IPS-11a (cell line): ENCODE data around the gene ZCCHC4.

Source experiments
- H3K4me3 ChIP-seq: one replicate; pipeline ENCODE4 v1.5.1; 2013; ENCODE audit warnings: low read depth, low read length, control low read depth

ZCCHC4 gene

GRCh38 chr4:25376754-25377571 lies 64.4 kb downstream of the ZCCHC4 start, which contains the start of gene ANAPC4:
ANAPC4 (plus strand) TSS chr4:25377263; CDS start chr4:25377428, 165 bp downstream.
- peak within 1 kb of the TSS; percentile 77 for H3K4me3 ChIP-seq

- peak overlapping the region; percentile 77 for H3K4me3 ChIP-seq
Measured at GRCh38 chr4:25377572-25378436, 65.2 kb downstream of the ZCCHC4 start.

GRCh38 chr4:25378437-25378743 lies 65.8 kb downstream of the ZCCHC4 start:
- H3K4me3 ChIP-seq = peak overlapping the region; percentile 13

GRCh38 chr4:25379591-25379990 lies 67.0 kb downstream of the ZCCHC4 start:
- no peak overlapping the region for H3K4me3 ChIP-seq

GRCh38 chr4:25383647-25384046 lies 71.1 kb downstream of the ZCCHC4 start:
- H3K4me3 ChIP-seq = no peak overlapping the region

- no peak overlapping the region for H3K4me3 ChIP-seq
Measured at GRCh38 chr4:25386926-25387325, 74.4 kb downstream of the ZCCHC4 start.

GRCh38 chr4:25397305-25397704 lies 84.7 kb downstream of the ZCCHC4 start:
- H3K4me3 ChIP-seq = no peak overlapping the region

- H3K4me3 ChIP-seq = no peak overlapping the region
Measured at GRCh38 chr4:25399510-25399909, 86.9 kb downstream of the ZCCHC4 start.

- H3K4me3 ChIP-seq = no peak overlapping the region
Measured at GRCh38 chr4:25401066-25401465, 88.5 kb downstream of the ZCCHC4 start.

DNA sequence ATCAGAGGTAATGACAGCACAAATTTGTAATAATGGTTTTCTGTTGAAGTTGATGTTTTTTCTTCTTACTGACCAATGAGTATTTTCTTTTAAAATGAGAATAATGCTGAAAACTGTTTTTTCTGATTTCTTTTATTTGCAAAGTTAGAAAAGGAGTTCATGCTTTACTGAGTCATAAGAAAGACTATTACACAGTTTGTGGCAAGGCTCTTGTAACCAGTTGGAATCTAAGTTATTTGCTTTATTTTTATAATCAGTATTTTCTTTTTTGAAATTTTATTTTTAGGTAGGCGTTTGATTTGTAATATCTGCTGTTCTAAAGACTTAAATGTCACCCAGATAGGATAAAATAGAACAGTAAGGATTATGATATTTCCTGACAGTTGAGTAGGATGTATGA lies 89.9 kb downstream of the ZCCHC4 start:
- no peak overlapping the region for H3K4me3 ChIP-seq

GRCh38 chr4:25403699-25404098 lies 91.1 kb downstream of the ZCCHC4 start:
- H3K4me3 ChIP-seq = no peak overlapping the region

- no peak overlapping the region for H3K4me3 ChIP-seq
Measured at GRCh38 chr4:25405453-25405852, 92.9 kb downstream of the ZCCHC4 start.

DNA sequence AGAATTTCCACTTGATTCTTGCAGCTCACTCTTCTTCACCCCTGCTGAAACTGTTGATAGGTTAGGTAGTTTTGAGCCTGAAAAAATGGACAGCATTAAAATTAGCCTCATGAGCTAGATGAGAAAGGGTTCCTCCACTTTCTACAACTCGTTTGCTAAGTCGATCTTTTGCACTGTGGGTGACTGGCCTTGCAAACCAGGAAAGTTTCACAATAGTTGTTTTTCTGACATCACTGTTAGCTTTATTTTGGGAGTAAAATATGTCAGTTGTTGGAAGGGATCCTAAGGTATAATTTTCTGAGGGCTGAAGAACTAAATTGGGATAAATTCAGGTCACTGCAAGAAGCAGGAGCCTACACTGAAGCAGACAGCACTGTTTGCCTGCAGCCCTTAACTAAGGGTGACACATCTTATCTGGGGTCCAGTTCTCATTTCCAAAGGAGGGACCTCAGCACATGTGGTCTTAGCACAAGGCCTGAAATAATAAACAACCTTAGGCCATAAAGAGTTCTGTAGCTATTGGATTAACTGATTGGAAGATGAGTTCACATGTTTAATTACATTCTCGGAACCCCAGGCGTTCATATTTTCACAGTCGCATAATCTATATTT lies 93.6 kb downstream of the ZCCHC4 start:
- H3K4me3 ChIP-seq = no peak overlapping the region

- no peak overlapping the region for H3K4me3 ChIP-seq
Measured at GRCh38 chr4:25410820-25411529, 98.4 kb downstream of the ZCCHC4 start.

- no peak overlapping the region for H3K4me3 ChIP-seq
Measured at GRCh38 chr4:25413261-25413660, 100.7 kb downstream of the ZCCHC4 start.

GRCh38 chr4:25417014-25417413 lies 104.4 kb downstream of the ZCCHC4 start:
- H3K4me3 ChIP-seq = no peak overlapping the region
